ENCODE results near the gene TEP1. TPM values are rescaled to one million over a fixed set of nuclear protein-coding genes. Genes with fewer than 3 reads are reported as not detected.

TEP1 gene
- total and polyA plus RNA-seq, 2 of the 8 experiments (the other 6 are each of a cell fraction or from before 2014, with no cell fraction given): 6.9 to 10.7 TPM

DNA sequence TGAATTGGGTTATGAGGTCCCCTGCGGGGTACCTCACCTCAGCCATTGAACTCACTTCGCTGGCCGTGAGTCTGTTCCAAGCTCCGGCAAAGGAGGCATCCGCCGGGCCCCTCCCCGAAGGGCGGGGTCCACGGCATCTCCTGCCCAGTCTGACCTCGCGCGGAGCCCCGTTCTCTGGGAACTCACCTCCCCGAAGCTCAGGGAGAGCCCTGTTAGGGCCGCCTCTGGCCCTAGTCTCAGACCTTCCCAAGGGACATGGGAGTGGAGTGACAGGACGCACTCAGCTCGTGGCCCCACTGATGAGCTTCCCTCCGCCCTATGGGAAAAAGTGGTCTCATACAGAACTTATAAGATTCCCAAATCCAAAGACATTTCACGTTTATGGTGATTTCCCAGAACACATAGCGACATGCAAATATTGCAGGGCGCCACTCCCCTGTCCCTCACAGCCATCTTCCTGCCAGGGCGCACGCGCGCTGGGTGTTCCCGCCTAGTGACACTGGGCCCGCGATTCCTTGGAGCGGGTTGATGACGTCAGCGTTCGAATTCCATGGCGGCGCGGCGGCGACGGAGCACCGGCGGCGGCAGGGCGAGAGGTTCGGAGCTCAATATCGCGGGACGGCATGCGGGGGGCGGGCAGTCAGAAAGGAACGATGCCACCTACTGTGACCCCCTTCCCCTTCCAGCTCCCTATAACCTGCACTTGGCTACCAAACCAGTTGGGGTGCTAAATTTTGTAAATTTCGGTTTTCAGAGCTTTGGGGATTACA, 70.0 kb downstream of the TEP1 start, which contains the start of gene PARP2 (continued):
- TF ChIP-seq CBX5 (IDR thresholded peaks at IDR 0.05; ENCODE audit: low read depth, low read length): no peak
- TF ChIP-seq RAD21 (IDR thresholded peaks at IDR 0.05 in 1 of 2, conservative IDR thresholded peaks at IDR 0.05 in 1 of 2; ENCODE audit: low read depth in 2 of 2, low read length in 2 of 2): 0 out of 4 replicates have a peak, but pooled peaks of 1 of the 2 experiments have one; percentile 0
- TF ChIP-seq CHD2 (IDR thresholded peaks at IDR 0.05; ENCODE audit: low read length): peak; percentile 94
- TF ChIP-seq YY1 (IDR thresholded peaks at IDR 0.05; ENCODE audit: low read depth, low read length): peak; percentile 85
- TF ChIP-seq GTF2F1 (IDR thresholded peaks at IDR 0.05; ENCODE audit: borderline replicate concordance, low read depth, low read length): peak; percentile 98
- TF ChIP-seq KDM4A (IDR thresholded peaks at IDR 0.05; ENCODE audit: low read depth, low read length, severe bottlenecking): peak; percentile 82
- no peak for TF ChIP-seq ZNF274 (IDR thresholded peaks at IDR 0.05; ENCODE audit: borderline replicate concordance, extremely low read depth, low read length)
- TF ChIP-seq ASH2L (IDR thresholded peaks at IDR 0.05; ENCODE audit: low read length): peak; percentile 90
- TF ChIP-seq EGR1 (IDR thresholded peaks at IDR 0.05; ENCODE audit: borderline replicate concordance, low read depth, low read length): 0 out of 2 replicates have a peak, but pooled peaks have one; percentile 46
- peak; percentile 86 for TF ChIP-seq E2F6 (IDR thresholded peaks at IDR 0.05)
- TF ChIP-seq SIX5 (IDR thresholded peaks at IDR 0.05; ENCODE audit: low read depth, low read length): no peak
- TF ChIP-seq USF2 (IDR thresholded peaks at IDR 0.05; ENCODE audit: low read length): no peak
- 0 out of 2 replicates have a peak, but pooled peaks have one; percentile 26 for TF ChIP-seq SP4 (IDR thresholded peaks at IDR 0.05; ENCODE audit: low read length)
- peak; percentile 16 to 84; a peak in 2 of 4 replicates for TF ChIP-seq SIN3A (conservative IDR thresholded peaks at IDR 0.05 in 1 of 2, IDR thresholded peaks at IDR 0.05 in 1 of 2; ENCODE audit: low read depth in 1 of 2, low read length in 2 of 2)
- peak; percentile 91 for TF ChIP-seq TEAD4 (IDR thresholded peaks at IDR 0.05; ENCODE audit: low read depth, low read length)
- TF ChIP-seq TCF12 (IDR thresholded peaks at IDR 0.05; ENCODE audit: low read depth, low read length): peak; percentile 34; the same call in 1 of the 2 replicates
- no peak for TF ChIP-seq FOSL1 (IDR thresholded peaks at IDR 0.05; ENCODE audit: insufficient read depth, low read depth, low read length)
- TF ChIP-seq ATF3 (IDR thresholded peaks at IDR 0.05; ENCODE audit: insufficient read depth, low read depth, low read length): peak; percentile 60; the same call in 1 of the 2 replicates
- TF ChIP-seq HDAC2 (IDR thresholded peaks at IDR 0.05; ENCODE audit: borderline replicate concordance in 1 of 2, low read depth in 2 of 2, low read length in 2 of 2): peak in 1 of 2 experiments; percentile 83; a peak in 1 of 4 replicates
- peak; percentile 55; the same call in 1 of the 2 replicates for TF ChIP-seq KDM5A (IDR thresholded peaks at IDR 0.05; ENCODE audit: low read length)
- TF ChIP-seq BACH1 (IDR thresholded peaks at IDR 0.05; ENCODE audit: low read length): peak; percentile 87
